ENCODE measurements around the gene CAMTA1.

Gene CAMTA1

GRCh38 chr1:7339014-7339413 lies 553.8 kb downstream of the CAMTA1 start:
- H3K4me3 ChIP-seq (ENCODE audit: low read length) = no peak overlapping the region
- TF ChIP-seq, protein P1, sequence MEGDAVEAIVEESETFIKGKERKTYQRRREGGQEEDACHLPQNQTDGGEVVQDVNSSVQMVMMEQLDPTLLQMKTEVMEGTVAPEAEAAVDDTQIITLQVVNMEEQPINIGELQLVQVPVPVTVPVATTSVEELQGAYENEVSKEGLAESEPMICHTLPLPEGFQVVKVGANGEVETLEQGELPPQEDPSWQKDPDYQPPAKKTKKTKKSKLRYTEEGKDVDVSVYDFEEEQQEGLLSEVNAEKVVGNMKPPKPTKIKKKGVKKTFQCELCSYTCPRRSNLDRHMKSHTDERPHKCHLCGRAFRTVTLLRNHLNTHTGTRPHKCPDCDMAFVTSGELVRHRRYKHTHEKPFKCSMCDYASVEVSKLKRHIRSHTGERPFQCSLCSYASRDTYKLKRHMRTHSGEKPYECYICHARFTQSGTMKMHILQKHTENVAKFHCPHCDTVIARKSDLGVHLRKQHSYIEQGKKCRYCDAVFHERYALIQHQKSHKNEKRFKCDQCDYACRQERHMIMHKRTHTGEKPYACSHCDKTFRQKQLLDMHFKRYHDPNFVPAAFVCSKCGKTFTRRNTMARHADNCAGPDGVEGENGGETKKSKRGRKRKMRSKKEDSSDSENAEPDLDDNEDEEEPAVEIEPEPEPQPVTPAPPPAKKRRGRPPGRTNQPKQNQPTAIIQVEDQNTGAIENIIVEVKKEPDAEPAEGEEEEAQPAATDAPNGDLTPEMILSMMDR (IDR thresholded peaks at IDR 0.05; ENCODE audit: insufficient read depth, low read depth, low read length, missing control alignments) = no peak
- no peak for DNase-seq (ENCODE audit: low read depth)

- TF ChIP-seq, protein P1 (IDR thresholded peaks at IDR 0.05; ENCODE audit: insufficient read depth, low read depth, low read length, missing control alignments) = no peak
- DNase-seq (ENCODE audit: low read depth) = no peak
These were observed 554.7 kb downstream of the CAMTA1 start for GRCh38 chr1:7339953-7340352.

DNA sequence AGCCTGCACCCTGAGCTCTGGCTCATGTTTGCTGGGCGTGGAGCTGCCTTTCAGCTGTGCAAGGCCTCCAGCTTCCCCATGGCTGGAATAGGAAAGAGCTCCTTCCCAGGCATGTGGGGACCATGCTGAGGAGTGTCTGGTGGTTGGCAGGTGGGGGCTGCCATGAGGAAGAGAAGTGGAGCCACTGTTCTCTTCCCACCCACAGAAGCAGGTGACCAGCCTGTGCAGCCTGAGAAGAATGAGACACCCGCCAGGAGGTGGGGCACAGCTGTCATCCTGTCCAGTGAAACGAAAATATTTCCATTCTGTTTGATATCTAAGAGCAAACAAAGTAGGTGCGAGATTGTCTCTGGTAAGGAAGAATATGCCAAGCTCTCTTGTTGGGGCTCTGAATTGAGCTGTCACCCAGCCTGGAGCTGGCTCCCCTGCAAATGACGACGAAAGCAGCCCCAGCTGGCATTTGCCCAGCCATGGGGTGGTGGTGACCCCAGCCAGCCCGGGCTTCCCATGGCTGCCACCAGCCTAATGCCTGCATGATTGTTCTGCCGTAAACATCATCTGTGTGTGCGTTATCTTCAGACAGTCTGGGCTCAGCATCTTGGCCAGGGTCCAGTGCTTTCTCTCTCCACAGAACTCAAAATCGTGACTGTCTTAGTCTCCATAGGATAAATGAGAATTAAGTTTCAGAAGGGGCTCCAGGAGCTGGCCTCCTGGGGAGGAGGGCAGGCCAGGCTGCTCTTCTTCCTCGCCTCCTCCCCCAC lies 556.1 kb downstream of the CAMTA1 start:
- no peak for DNase-seq (ENCODE audit: low read depth)
- TF ChIP-seq, protein P1 (IDR thresholded peaks at IDR 0.05; ENCODE audit: insufficient read depth, low read depth, low read length, missing control alignments) = no peak
- H3K4me3 ChIP-seq (ENCODE audit: low read length) = no peak overlapping the region

More at GRCh38 chr1:7339953-7340352, 554.7 kb downstream of the CAMTA1 start:
- H3K4me3 ChIP-seq (ENCODE audit: low read length) = no peak overlapping the region

GRCh38 chr1:7343882-7344281 lies 558.6 kb downstream of the CAMTA1 start:
- TF ChIP-seq, protein P1 (IDR thresholded peaks at IDR 0.05; ENCODE audit: insufficient read depth, low read depth, low read length, missing control alignments) = no peak
- no peak for DNase-seq (ENCODE audit: low read depth)
- H3K4me3 ChIP-seq (ENCODE audit: low read length) = no peak overlapping the region

- TF ChIP-seq, protein P1 (IDR thresholded peaks at IDR 0.05; ENCODE audit: insufficient read depth, low read depth, low read length, missing control alignments) = no peak
- no peak overlapping the region for H3K4me3 ChIP-seq (ENCODE audit: low read length)
- no peak for DNase-seq (ENCODE audit: low read depth)
These were observed 559.0 kb downstream of the CAMTA1 start for GRCh38 chr1:7344299-7344698.

DNA sequence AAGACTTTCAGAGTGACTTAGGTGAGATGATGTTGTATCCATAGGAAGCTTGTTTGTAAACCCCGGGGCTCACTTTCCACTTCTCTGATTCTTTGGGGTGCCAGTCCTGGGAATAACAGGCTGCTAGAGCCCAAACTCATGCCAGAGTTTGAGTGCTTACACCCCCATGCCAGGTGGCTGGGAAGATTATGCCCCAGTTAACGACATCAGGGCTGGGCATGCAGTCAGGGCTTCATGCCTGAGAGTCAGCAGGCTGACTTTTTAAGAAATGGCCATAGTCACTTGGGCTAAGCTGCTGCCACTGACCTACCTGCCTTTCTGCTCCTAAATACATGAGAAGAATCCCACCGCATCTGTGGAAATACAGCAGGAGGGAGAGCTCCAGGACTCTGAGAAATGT lies 560.3 kb downstream of the CAMTA1 start:
- no peak for DNase-seq (ENCODE audit: low read depth)
- TF ChIP-seq, protein P1 (IDR thresholded peaks at IDR 0.05; ENCODE audit: insufficient read depth, low read depth, low read length, missing control alignments) = no peak

GRCh38 chr1:7346070-7346596 lies 560.9 kb downstream of the CAMTA1 start:
- no peak for DNase-seq (ENCODE audit: low read depth)
- TF ChIP-seq, protein P1 (IDR thresholded peaks at IDR 0.05; ENCODE audit: insufficient read depth, low read depth, low read length, missing control alignments) = no peak
- H3K4me3 ChIP-seq (ENCODE audit: low read length) = no peak overlapping the region

More for the DNA sequence above, 560.3 kb downstream of the CAMTA1 start:
- no peak overlapping the region for H3K4me3 ChIP-seq (ENCODE audit: low read length)

Measured in epithelial cell of esophagus (primary cell).